Neural cell (in vitro differentiated cells): Measurements from ENCODE around the gene GALR3. TPM values are rescaled to one million over a fixed set of nuclear protein-coding genes. Genes with fewer than 3 reads are reported as not detected.

ENCODE experiments used
- H2AFZ ChIP-seq: fragments of 200-600, 300-800 bp; sonication (generic), shearing (Covaris generic); 2 replicates; pipeline ENCODE4 v1.6.0; 2014; ENCODE audit warnings: low read depth, mild to moderate bottlenecking, antibody characterized with exemption, low read length, moderate library complexity
- H3F3A ChIP-seq: fragments of 200-600 bp; shearing (Covaris generic); 2 replicates; pipeline ENCODE4 v1.6.1; 2016; ENCODE audit warnings: mild to moderate bottlenecking, moderate library complexity, mixed read lengths, antibody characterized with exemption, low read length; ENCODE audit not compliant: insufficient read depth, poor library complexity, severe bottlenecking
- H3K27ac ChIP-seq: fragments of 200-600, 300-800 bp; sonication (generic), shearing (Covaris generic); 2 replicates; pipeline ENCODE4 v1.5.1; 2014; ENCODE audit warnings: mild to moderate bottlenecking, low read length, moderate library complexity
- H3K27me3 ChIP-seq: fragments of 300-800, 200-600 bp; sonication (generic), shearing (Covaris generic); 2 replicates; pipeline ENCODE4 v1.6.0; 2014; ENCODE audit warnings: mild to moderate bottlenecking, low read depth, low read length, moderate library complexity; ENCODE audit not compliant: insufficient read depth
- H3K36me3 ChIP-seq: fragments of 300-800, 200-600 bp; sonication (generic), shearing (Covaris generic); 2 replicates; pipeline ENCODE4 v1.5.1; 2014; ENCODE audit warnings: mild to moderate bottlenecking, antibody characterized with exemption, low read length, moderate library complexity; ENCODE audit not compliant: insufficient read depth
- H3K4me2 ChIP-seq: fragments of 300-800, 200-600 bp; sonication (generic), shearing (Covaris generic); 2 replicates; pipeline ENCODE4 v1.6.0; 2014; ENCODE audit warnings: mild to moderate bottlenecking, low read length
- H3K4me3 ChIP-seq: fragments of 300-800, 200-600 bp; sonication (generic), shearing (Covaris generic); 2 replicates; pipeline ENCODE4 v1.5.1; 2014; ENCODE audit warnings: mild to moderate bottlenecking, low read length, moderate library complexity
- H3K79me2 ChIP-seq: fragments of 200-600 bp; shearing (Covaris generic); replicated peaks from 2 replicates; pipeline ENCODE4 v1.6.0; 2014; ENCODE audit warnings: mild to moderate bottlenecking, low read length, moderate library complexity; ENCODE audit not compliant: insufficient read depth
- H3K9ac ChIP-seq: fragments of 300-800, 200-600 bp; sonication (generic), shearing (Covaris generic); 2 replicates; pipeline ENCODE4 v1.6.1; 2016; ENCODE audit warnings: mild to moderate bottlenecking, low read length, mixed read lengths
- H3K9me2 ChIP-seq: fragments of 200-600 bp; shearing (Covaris generic); 2 replicates; pipeline ENCODE4 v1.6.1; 2016; ENCODE audit warnings: mild to moderate bottlenecking, low read length, mixed read lengths; ENCODE audit not compliant: insufficient read depth
- H3K9me3 ChIP-seq: fragments of 200-600, 300-800 bp; sonication (generic), shearing (Covaris generic); 2 replicates; pipeline ENCODE4 v1.6.1; 2016; ENCODE audit warnings: mild to moderate bottlenecking, mixed run types, low read length, moderate library complexity, mixed read lengths
- H4K20me1 ChIP-seq: fragments of 200-600 bp; shearing (Covaris generic); 2 replicates; pipeline ENCODE4 v1.6.1; 2016; ENCODE audit warnings: mild to moderate bottlenecking, mixed run types; ENCODE audit not compliant: insufficient read depth
- EP300 ChIP-seq: fragments of 450-650 bp; conservative IDR thresholded peaks from 2 replicates; pipeline ENCODE4 v1.6.1; 2014; ENCODE audit warnings: antibody characterized with exemption, mild to moderate bottlenecking, moderate library complexity; ENCODE audit not compliant: poor library complexity, severe bottlenecking
- EZH2 ChIP-seq: fragments of 200-600, 300-800 bp; shearing (Covaris generic), sonication (generic); IDR thresholded peaks from 2 replicates; pipeline ENCODE4 v1.6.1; 2014; ENCODE audit warnings: antibody characterized with exemption, low read length, borderline replicate concordance, mild to moderate bottlenecking; ENCODE audit not compliant: insufficient read depth, poor library complexity, severe bottlenecking
- MXI1 ChIP-seq: fragments of 450-650 bp; conservative IDR thresholded peaks from 2 replicates; pipeline ENCODE4 v1.6.1; 2014; ENCODE audit warnings: antibody characterized with exemption, mild to moderate bottlenecking; ENCODE audit not compliant: poor library complexity, severe bottlenecking
- POLR2AphosphoS5 ChIP-seq: IDR thresholded peaks from 2 replicates; pipeline ENCODE4 v1.6.1; 2012
- RAD21 ChIP-seq: fragments of 450-650 bp; conservative IDR thresholded peaks from 2 replicates; pipeline ENCODE4 v1.6.1; 2014; ENCODE audit warnings: antibody characterized with exemption, mild to moderate bottlenecking, moderate library complexity
- SMC3 ChIP-seq: fragments of 450-650 bp; conservative IDR thresholded peaks from 2 replicates; pipeline ENCODE4 v1.6.1; 2014; ENCODE audit warnings: antibody characterized with exemption, mild to moderate bottlenecking, moderate library complexity; ENCODE audit not compliant: poor library complexity
- TAF1 ChIP-seq: IDR thresholded peaks from 2 replicates; pipeline ENCODE4 v1.6.1; 2012; ENCODE audit warnings: low read depth
- polyA plus RNA-seq: library from polyadenylated mRNA; depleted of rRNA; stranded (reverse); fragments of >200 nt; gene quantifications from 2 replicates; pipeline ENCODE4 v1.2.3, GENCODE V29; 2014
- TF ChIP-seq, protein P1 (sequence below): fragments of 450-650 bp; IDR thresholded peaks from 2 replicates; pipeline ENCODE4 v1.5.1; 2014; ENCODE audit warnings: antibody characterized with exemption, mild to moderate bottlenecking, moderate library complexity; ENCODE audit not compliant: poor library complexity, severe bottlenecking
- TF ChIP-seq, protein P2 (sequence below): IDR thresholded peaks from 2 replicates; pipeline ENCODE4 v1.6.1; 2012; ENCODE audit warnings: borderline replicate concordance

GALR3 gene
- polyA plus RNA-seq, 1 donor from 2014 or later: 0.73 TPM

DNA sequence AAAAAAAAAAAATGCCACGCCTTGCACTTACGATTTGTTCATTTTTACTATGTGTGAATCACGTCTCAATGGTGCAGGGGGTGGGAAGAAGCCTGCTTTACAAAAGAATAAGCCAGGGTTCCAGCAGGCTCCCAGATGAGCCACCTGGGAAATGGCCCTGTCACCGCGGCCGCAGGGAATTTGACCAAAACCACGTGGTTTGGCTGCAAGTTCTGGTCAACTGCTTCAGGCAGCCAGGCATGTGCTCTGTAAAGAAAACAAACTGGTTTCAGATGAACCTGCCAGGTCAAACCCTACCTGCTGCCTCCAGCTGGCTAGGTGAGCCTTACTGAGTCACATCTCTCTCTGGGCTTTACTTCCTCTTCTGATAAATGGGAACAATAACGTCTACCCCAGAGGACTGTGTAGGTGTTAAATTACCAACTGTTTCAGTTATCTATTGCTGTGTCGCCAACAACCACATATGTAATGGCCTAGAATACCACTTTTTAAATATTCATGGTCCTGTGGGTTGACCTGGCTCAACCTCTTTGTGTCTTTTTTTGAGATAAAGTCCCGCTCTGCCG, 46.0 kb upstream of the GALR3 start:
- Histone ChIP-seq H3K79me2 (no peaks in the 10 kb centered on the region), H3K27me3 (no peaks in the 10 kb centered on the region), H3K36me3 (no peaks in the 10 kb centered on the region), H3F3A (no peaks in the 10 kb centered on the region), H3K9me2 (no peaks in the 10 kb centered on the region), H3K4me3 (no peak overlapping the region), H3K9ac (no peak overlapping the region), H2AFZ (no peak overlapping the region), H4K20me1 (no peaks in the 10 kb centered on the region), H3K27ac (no peak overlapping the region), H3K9me3 (no peaks in the 10 kb centered on the region), H3K4me2 (no peak overlapping the region)
- TF ChIP-seq, protein P1, sequence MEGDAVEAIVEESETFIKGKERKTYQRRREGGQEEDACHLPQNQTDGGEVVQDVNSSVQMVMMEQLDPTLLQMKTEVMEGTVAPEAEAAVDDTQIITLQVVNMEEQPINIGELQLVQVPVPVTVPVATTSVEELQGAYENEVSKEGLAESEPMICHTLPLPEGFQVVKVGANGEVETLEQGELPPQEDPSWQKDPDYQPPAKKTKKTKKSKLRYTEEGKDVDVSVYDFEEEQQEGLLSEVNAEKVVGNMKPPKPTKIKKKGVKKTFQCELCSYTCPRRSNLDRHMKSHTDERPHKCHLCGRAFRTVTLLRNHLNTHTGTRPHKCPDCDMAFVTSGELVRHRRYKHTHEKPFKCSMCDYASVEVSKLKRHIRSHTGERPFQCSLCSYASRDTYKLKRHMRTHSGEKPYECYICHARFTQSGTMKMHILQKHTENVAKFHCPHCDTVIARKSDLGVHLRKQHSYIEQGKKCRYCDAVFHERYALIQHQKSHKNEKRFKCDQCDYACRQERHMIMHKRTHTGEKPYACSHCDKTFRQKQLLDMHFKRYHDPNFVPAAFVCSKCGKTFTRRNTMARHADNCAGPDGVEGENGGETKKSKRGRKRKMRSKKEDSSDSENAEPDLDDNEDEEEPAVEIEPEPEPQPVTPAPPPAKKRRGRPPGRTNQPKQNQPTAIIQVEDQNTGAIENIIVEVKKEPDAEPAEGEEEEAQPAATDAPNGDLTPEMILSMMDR: no peak
- TF ChIP-seq EP300: no peak
- TF ChIP-seq SMC3: no peak
- TF ChIP-seq, protein P2, sequence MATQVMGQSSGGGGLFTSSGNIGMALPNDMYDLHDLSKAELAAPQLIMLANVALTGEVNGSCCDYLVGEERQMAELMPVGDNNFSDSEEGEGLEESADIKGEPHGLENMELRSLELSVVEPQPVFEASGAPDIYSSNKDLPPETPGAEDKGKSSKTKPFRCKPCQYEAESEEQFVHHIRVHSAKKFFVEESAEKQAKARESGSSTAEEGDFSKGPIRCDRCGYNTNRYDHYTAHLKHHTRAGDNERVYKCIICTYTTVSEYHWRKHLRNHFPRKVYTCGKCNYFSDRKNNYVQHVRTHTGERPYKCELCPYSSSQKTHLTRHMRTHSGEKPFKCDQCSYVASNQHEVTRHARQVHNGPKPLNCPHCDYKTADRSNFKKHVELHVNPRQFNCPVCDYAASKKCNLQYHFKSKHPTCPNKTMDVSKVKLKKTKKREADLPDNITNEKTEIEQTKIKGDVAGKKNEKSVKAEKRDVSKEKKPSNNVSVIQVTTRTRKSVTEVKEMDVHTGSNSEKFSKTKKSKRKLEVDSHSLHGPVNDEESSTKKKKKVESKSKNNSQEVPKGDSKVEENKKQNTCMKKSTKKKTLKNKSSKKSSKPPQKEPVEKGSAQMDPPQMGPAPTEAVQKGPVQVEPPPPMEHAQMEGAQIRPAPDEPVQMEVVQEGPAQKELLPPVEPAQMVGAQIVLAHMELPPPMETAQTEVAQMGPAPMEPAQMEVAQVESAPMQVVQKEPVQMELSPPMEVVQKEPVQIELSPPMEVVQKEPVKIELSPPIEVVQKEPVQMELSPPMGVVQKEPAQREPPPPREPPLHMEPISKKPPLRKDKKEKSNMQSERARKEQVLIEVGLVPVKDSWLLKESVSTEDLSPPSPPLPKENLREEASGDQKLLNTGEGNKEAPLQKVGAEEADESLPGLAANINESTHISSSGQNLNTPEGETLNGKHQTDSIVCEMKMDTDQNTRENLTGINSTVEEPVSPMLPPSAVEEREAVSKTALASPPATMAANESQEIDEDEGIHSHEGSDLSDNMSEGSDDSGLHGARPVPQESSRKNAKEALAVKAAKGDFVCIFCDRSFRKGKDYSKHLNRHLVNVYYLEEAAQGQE: no peak

DNA sequence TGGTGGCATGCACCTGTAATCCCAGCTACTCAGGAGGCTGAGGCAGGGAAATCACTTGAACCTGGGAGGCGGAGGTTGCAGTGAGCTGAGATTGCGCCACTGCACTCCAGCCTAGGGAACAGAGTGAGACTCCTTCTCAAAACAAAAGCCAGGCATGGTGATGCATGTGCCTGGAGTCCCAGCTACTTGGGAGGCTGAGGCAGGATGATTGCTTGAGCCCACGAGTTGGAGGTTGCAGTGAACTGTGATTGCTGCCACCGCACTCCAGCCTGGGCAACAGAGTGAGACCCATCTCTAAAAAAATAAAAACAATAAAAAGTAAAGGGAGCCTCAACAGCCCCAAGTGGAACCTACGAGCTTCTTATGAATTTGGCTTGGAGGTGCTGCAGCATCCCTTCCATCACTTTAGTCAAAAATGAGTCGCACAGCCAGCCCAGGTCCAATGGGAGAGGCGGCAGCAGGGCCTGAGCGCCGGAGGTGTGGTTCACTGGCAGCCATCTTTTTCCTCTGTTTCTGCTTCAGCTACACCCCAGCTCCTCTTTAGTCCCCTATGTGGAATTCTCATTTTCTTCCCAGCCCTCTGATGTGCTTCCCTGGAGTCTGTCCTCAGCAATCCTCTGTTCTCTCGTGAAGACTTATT, 44.7 kb upstream of the GALR3 start:
- no peak overlapping the region for H2AFZ ChIP-seq
- no peak overlapping the region for H3K27ac ChIP-seq
- H3K36me3 ChIP-seq: no peaks in the 10 kb centered on the region
- H3K79me2 ChIP-seq: no peaks in the 10 kb centered on the region
- no peaks in the 10 kb centered on the region for H3K27me3 ChIP-seq
- TF ChIP-seq POLR2AphosphoS5 (no peak), RAD21 (no peak), TAF1 (no peak), MXI1 (no peak), SMC3 (no peak), EZH2 (no peak), EP300 (no peak)
- TF ChIP-seq, protein P1: no peak
- TF ChIP-seq, protein P2: no peak
- H3K9me2 ChIP-seq: no peaks in the 10 kb centered on the region
- H4K20me1 ChIP-seq: no peaks in the 10 kb centered on the region
- no peak overlapping the region for H3K4me2 ChIP-seq
- H3K9me3 ChIP-seq: no peaks in the 10 kb centered on the region
- H3K4me3 ChIP-seq: no peak overlapping the region
- H3F3A ChIP-seq: no peaks in the 10 kb centered on the region
- no peak overlapping the region for H3K9ac ChIP-seq
